A673 (cell line): ENCODE measurements around the gene RAE1. TPM values are rescaled to one million over a fixed set of nuclear protein-coding genes. Genes with fewer than 3 reads are reported as not detected.

Source experiments
- BruUV-seq: library from RNA; stranded (reverse); fragments of 400-500 nt; replicated peaks from 2 replicates; lab custom pipeline; 2021; lab: Mats Ljungman, UMichigan
- CTCF ChIA-PET: fragments of 300-600 bp; sonication (Branson Sonifier 250); formaldehyde crosslinking; loops from one replicate; lab custom pipeline; 2022; ENCODE audit warnings: antibody characterized with exemption; lab: Charles Lee
- POLR2A ChIA-PET: fragments of 300-600 bp; sonication (Branson Sonifier 250); formaldehyde crosslinking; loops from one replicate; lab custom pipeline; 2022; ENCODE audit warnings: antibody characterized with exemption; ENCODE audit not compliant: low non-redundant PET; lab: Charles Lee
- DNase-seq: peaks from one replicate; pipeline ENCODE4 v3.0.0-alpha.2; 2015; ENCODE audit warnings: low spot score
- H3K27ac ChIP-seq: fragments of 200-600 bp; sonication (generic); 2 replicates; pipeline ENCODE4 v1.5.1; 2016; ENCODE audit warnings: mixed run types, low read depth, mild to moderate bottlenecking, mixed read lengths, antibody characterized with exemption, low read length; ENCODE audit not compliant: poor library complexity, severe bottlenecking
- H3K27me3 ChIP-seq: fragments of 200-600 bp; sonication (generic); replicated peaks from 2 replicates; pipeline ENCODE4 v1.6.1; 2017; ENCODE audit warnings: mixed run types, low read depth, mild to moderate bottlenecking, mixed read lengths, antibody characterized with exemption, low read length; ENCODE audit not compliant: insufficient read depth, poor library complexity
- H3K36me3 ChIP-seq: fragments of 200-600 bp; sonication (generic); 2 replicates; pipeline ENCODE4 v1.6.1; 2016; ENCODE audit warnings: mixed run types, mild to moderate bottlenecking, mixed read lengths, antibody characterized with exemption, low read length; ENCODE audit not compliant: insufficient read depth, poor library complexity, severe bottlenecking
- H3K4me1 ChIP-seq: fragments of 200-600 bp; sonication (generic); 2 replicates; pipeline ENCODE4 v1.6.1; 2017; ENCODE audit warnings: mixed run types, mild to moderate bottlenecking, mixed read lengths, antibody characterized with exemption, low read length; ENCODE audit not compliant: insufficient read depth, poor library complexity, severe bottlenecking
- H3K4me3 ChIP-seq: fragments of 200-600 bp; sonication (generic); 2 replicates; pipeline ENCODE4 v1.5.1; 2016; ENCODE audit warnings: low read depth, mixed run types, mild to moderate bottlenecking, mixed read lengths, low read length; ENCODE audit not compliant: poor library complexity, severe bottlenecking
- H3K9me3 ChIP-seq: fragments of 200-600 bp; sonication (generic); 2 replicates; pipeline ENCODE4 v1.6.1; 2016; ENCODE audit warnings: mixed run types, low read depth, mild to moderate bottlenecking, mixed read lengths, antibody characterized with exemption, low read length; ENCODE audit not compliant: poor library complexity, severe bottlenecking
- EZH2 ChIP-seq: fragments of 200-600 bp; sonication (generic); IDR thresholded peaks from 2 replicates; pipeline ENCODE4 v1.6.1; 2017; ENCODE audit warnings: borderline replicate concordance, low read depth, mild to moderate bottlenecking, mixed read lengths, antibody characterized with exemption, low read length; ENCODE audit not compliant: poor library complexity, severe bottlenecking
- intact Hi-C: fragments of 100-400 bp; cut with micrococcal nuclease; formaldehyde crosslinking; loops from one replicate; pipeline ENCODE4 v1.10.0; 2022; ENCODE audit not compliant: unreplicated experiment
- total RNA-seq: library from RNA; stranded (reverse); gene quantifications from 2 replicates; pipeline ENCODE4 v1.2.3, GENCODE V29; 2021
- TF ChIP-seq, protein P1 (sequence below): fragments of 300-800, 200-600 bp; sonication (generic); conservative IDR thresholded peaks from 2 replicates; pipeline ENCODE4 v1.5.1; 2017; ENCODE audit warnings: low read depth, mild to moderate bottlenecking, antibody characterized with exemption, low read length, moderate library complexity, mixed read lengths

RAE1 gene
- total RNA-seq, 1 experiment from 2014 or later = 70.9 TPM

DNA sequence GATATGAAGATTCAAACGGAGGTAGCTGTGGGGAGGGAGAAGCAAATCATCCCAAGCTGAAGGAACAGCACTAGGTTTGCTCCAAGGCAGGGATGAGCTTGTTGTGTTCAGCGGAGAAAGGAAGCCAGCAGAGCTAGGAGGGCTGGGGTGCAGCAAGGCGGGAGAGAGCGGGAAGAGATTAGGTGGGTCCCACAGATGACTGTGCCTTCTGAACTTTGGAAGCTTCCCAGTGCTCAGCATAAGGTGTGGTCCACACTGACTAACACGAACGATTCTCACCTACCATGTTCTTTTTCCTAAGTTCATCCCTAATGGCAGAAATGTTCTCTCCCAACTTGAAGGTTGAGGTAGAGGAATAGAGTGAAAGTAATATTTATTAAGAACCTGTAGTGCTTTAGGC lies 1.2 kb downstream of the RAE1 start:
- BruUV-seq = no TSS peak
- ChIA-PET CTCF (no interaction called here), POLR2A (no interaction called here)
- Histone ChIP-seq H3K27ac (no peak overlapping the region), H3K36me3 (no peaks in the 10 kb centered on the region), H3K27me3 (no peaks in the 10 kb centered on the region), H3K9me3 (no peaks in the 10 kb centered on the region), H3K4me1 (no peaks in the 10 kb centered on the region), H3K4me3 (peak overlapping the region; percentile 84)
- DNase-seq = no peak
- intact Hi-C loops = loop anchor here (5.0 kb wide), 1 partner anchor 800 kb away; no protein-coding TSS in a partner anchor
- no peak for TF ChIP-seq EZH2
- TF ChIP-seq, protein P1, sequence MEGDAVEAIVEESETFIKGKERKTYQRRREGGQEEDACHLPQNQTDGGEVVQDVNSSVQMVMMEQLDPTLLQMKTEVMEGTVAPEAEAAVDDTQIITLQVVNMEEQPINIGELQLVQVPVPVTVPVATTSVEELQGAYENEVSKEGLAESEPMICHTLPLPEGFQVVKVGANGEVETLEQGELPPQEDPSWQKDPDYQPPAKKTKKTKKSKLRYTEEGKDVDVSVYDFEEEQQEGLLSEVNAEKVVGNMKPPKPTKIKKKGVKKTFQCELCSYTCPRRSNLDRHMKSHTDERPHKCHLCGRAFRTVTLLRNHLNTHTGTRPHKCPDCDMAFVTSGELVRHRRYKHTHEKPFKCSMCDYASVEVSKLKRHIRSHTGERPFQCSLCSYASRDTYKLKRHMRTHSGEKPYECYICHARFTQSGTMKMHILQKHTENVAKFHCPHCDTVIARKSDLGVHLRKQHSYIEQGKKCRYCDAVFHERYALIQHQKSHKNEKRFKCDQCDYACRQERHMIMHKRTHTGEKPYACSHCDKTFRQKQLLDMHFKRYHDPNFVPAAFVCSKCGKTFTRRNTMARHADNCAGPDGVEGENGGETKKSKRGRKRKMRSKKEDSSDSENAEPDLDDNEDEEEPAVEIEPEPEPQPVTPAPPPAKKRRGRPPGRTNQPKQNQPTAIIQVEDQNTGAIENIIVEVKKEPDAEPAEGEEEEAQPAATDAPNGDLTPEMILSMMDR = no peak

DNA sequence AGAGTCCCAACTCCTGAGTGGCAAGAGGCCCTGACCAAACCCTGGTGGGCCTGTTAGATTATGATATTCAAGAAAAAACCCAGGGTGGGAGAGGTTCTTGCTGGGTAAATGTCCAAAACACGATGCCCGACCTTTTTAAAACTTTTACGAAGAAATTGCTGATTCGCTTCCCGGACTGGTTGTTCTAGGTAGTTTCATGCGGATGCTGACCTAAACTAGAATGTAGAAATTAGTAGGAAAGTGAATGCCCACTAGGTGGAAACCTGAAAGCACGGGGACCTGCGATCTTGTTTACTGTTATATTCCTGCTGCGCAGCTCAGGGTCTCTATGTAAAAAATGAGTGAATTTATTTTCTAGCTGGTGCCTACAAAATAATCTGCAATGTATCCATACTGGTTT lies 2.3 kb downstream of the RAE1 start:
- intact Hi-C loops = loop anchor here (5.0 kb wide), 1 partner anchor 801 kb away; no protein-coding TSS in a partner anchor
- Histone ChIP-seq H3K9me3 (no peaks in the 10 kb centered on the region), H3K4me3 (no peak overlapping the region), H3K36me3 (no peaks in the 10 kb centered on the region), H3K27ac (no peak overlapping the region), H3K4me1 (no peaks in the 10 kb centered on the region), H3K27me3 (no peaks in the 10 kb centered on the region)
- POLR2A ChIA-PET = interaction anchor here (0.6 kb wide), 1 partner anchor 13 kb away, joined by 3 read pairs; no protein-coding TSS in a partner anchor
- TF ChIP-seq EZH2 = no peak
- TF ChIP-seq, protein P1 = no peak
- BruUV-seq = no TSS peak
- CTCF ChIA-PET = no interaction called here
- DNase-seq = no peak

DNA sequence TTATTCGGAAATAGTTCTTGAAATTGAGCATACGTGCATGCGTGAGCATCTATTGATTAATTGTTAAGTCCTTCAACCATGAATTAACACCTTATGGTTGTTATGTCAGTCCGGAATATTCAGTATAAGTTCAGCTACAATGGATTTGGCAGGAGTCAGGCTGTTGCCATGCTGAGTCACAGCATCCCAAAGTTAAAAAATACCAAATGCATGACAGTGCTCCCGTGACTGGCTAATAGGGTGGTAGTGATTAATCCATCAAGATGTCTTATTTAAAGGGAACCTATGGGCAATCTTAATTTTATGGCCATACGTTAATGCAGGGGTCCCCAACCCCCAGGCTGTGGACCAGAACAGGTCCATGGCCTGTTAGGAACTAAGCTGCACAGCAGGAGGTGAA lies 10.5 kb downstream of the RAE1 start:
- Histone ChIP-seq H3K27ac (no peak overlapping the region), H3K36me3 (peaks cover 35% of the 10 kb centered on the region)
- CTCF ChIA-PET = no interaction called here

More for the DNA sequence above, 10.5 kb downstream of the RAE1 start:
- intact Hi-C loops = no loop called here
- H3K4me3 ChIP-seq = no peak overlapping the region
- BruUV-seq = no TSS peak
- POLR2A ChIA-PET = no interaction called here
- no peaks in the 10 kb centered on the region for H3K27me3 ChIP-seq
- no peak for DNase-seq
- no peak for TF ChIP-seq EZH2
- TF ChIP-seq, protein P1 = no peak
- no peaks in the 10 kb centered on the region for H3K4me1 ChIP-seq
- H3K9me3 ChIP-seq = no peaks in the 10 kb centered on the region
